Lung microvascular endothelial cell (primary cell): ENCODE results near the gene CDIPT. TPM values are rescaled to one million over a fixed set of nuclear protein-coding genes. Genes with fewer than 3 reads are reported as not detected.

Experiments
- DNase-seq, 2 donors: peaks; one replicate each; pipeline versions ENCODE4 v3.0.0 to v3.0.0-alpha.2; 2010; ENCODE audit warnings: low read depth in 2 of 2
- total RNA-seq: library from RNA; depleted of rRNA; stranded (reverse); fragments of >200 nt; gene quantifications from 2 replicates; pipeline ENCODE4 v1.2.1, GENCODE V29; 2014

CDIPT gene
- total RNA-seq, 1 donor from 2014 or later: 86.3 TPM

DNA sequence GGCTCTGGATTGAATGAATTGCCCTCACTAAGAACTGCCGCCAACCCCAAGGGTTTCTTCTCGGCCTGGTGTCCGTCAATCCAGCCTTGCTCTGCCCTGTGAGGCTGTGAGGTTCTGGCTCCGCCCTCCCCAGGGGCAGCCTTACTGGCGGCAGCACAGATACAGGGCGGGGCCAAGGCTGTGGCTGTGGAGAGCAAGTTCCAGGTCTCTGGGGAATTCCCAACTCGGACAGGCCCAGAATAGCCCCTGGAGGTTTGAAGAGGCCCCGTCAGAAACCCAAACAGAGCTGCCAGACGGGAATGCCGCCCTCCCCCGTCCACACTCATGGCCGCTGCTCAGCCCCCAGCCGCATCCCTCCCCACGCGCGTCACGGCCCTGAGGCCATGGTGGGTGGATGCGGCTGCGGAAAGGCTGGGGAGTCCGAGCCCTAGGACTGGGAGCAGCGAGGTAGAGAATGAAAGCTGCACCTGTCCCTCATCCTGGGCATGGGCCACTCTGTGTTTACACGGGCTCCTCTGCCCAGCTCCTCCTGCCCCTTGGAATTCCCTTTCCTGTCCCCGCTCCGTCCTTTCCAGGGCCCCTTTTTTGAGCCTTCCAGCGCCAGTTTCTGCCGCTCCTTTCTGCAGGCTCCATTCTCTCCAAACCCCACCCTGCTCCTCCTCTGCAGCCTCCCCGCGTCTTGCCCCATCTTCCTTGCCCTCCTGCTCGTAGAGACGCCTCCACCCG lies 51.7 kb downstream of the CDIPT start:
- DNase-seq: peak; percentile 65 to 96

DNA sequence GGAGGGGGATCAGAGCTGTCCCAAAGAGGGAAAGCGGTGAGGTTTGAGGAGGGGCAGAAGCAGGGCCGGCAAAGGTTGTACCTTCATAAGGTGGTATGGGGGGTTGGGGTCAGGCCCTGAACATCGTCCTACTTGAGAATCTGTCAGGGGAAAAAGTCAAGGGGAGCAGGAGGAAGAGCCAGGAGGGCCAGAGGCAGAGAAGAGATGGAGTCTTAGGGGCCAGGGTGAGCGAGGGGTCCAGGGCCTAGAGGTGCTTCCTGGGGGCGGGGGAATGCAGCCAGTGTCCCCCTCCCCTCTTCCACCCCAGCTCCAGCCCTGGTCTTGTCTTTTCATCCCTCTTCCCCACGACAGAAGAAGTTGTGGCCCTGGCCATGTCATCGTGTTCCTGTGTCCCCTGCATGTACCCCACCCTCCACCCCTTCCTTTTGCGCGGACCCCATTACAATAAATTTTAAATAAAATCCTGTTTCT lies 52.3 kb downstream of the CDIPT start:
- DNase-seq: no peak

DNA sequence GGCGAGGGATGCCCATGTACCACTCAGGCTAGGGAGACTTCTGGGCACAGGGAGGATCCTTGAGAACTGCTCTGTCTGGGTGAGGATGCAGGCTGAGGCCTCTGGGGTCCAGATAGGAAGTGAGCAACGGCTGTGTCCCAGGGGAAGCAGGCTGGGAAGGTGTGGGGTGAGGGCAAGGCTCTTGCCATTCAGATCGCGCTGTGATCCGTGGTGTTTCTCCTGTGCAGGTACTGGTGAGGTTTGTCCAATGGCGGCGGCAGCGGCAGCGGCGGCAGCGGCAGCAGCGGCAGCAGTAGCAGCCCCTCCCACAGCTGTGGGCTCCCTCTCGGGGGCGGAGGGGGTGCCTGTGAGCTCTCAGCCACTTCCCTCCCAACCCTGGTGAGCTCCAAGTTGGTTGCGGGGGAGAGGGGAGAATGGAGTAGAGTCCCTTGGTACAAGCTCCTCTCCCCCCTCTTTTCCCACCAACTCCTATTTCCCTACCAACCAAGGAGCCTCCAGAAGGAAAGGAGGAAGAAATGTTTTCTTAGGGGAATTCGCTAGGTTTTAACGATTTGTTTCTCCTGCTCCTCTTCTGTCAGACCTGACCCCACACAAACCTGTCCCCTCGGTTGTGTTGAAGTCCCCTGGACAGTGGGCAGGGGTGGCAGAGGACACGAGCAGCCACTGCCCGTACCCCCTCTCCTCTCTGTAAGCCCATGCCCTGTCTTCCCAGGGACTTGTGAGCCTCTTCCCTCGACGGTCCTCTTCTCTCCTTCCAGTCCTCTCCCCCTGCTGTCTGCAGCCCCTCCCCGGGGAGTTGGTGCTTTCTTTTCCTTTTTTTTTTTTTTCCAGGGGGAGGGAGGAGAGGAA lies 53.0 kb downstream of the CDIPT start:
- DNase-seq: peak in 1 of 2 donors; percentile 29

DNA sequence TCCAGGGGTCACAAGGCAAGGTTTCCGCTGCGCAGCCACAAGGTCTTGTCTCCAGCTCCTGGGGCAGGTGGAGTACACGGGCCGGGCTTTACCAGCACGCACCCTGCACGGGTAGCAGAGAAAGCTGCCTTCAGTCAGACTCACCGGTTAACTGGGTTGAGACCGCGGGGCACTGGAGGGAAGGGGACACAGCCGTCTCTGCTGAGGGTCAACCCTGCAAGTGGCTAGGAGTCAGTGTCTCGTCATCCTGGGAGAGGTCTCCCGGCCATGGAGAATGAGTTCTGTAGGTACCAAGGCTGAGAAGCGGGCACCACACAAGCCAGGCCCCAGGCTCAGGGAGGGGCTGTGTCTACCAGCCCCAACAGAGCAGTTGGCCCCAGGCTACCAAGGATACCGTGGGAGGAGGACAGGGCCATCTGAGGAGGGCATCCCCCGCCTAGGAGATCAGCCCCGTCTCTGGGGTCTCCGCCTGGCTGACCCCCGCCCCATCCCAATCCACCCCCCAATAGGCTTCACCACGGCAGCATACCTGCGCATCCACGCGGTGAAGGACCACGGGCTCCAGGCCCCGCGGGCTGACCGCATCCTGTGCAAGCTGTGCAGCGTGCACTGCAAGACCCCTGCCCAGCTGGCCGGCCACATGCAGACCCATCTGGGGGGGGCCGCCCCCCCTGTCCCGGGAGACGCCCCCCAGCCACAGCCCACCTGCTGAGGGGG lies 53.8 kb downstream of the CDIPT start:
- no peak for DNase-seq

Other genes with a start within 250 kb of the CDIPT start
- not detected in 2 replicates for gene SPN, start 200.0 kb downstream of the CDIPT start, total RNA-seq
- gene QPRT, start 184.0 kb downstream of the CDIPT start, total RNA-seq: under 0.01 and 0.20 TPM in 2 replicates
- gene C16orf54, start 117.2 kb downstream of the CDIPT start, total RNA-seq: not detected in 2 replicates
- not detected in 2 replicates for gene ZG16, start 85.0 kb downstream of the CDIPT start, total RNA-seq
- 13.5 and 30.5 TPM in 2 replicates for gene KIF22, start 72.5 kb downstream of the CDIPT start, total RNA-seq
- 109 and 125 TPM in 2 replicates for gene MAZ, start 56.7 kb downstream of the CDIPT start, total RNA-seq
- under 0.01 and 0.22 TPM in 2 replicates for gene PRRT2, start 51.0 kb downstream of the CDIPT start, total RNA-seq
- 11.1 and 16.3 TPM in 2 replicates for gene PAGR1, start 47.1 kb downstream of the CDIPT start, total RNA-seq
- gene MVP, start 42.8 kb downstream of the CDIPT start, total RNA-seq: 122 and 182 TPM in 2 replicates
- gene SEZ6L2, start 36.3 kb upstream of the CDIPT start, total RNA-seq: 0.44 and 0.99 TPM in 2 replicates
- gene ASPHD1, start 37.3 kb upstream of the CDIPT start, total RNA-seq: 0.20 and 0.22 TPM in 2 replicates
- gene KCTD13, start 63.0 kb upstream of the CDIPT start, total RNA-seq: 1.7 and 3.6 TPM in 2 replicates
- 61.2 and 72.2 TPM in 2 replicates for gene TMEM219, start 98.9 kb upstream of the CDIPT start, total RNA-seq
- gene TAOK2, start 110.6 kb upstream of the CDIPT start, total RNA-seq: 61.2 and 86.1 TPM in 2 replicates
- 3.6 and 4.1 TPM in 2 replicates for gene HIRIP3, start 132.4 kb upstream of the CDIPT start, total RNA-seq
- 14.4 and 15.7 TPM in 2 replicates for gene INO80E, start 133.0 kb upstream of the CDIPT start, total RNA-seq
- gene DOC2A, start 147.8 kb upstream of the CDIPT start, total RNA-seq: under 0.01 and 0.20 TPM in 2 replicates
- gene C16orf92, start 160.0 kb upstream of the CDIPT start, total RNA-seq: not detected in 2 replicates
- not detected in 2 replicates for gene TLCD3B, start 168.0 kb upstream of the CDIPT start, total RNA-seq
- gene ALDOA, start 202.5 kb upstream of the CDIPT start, total RNA-seq: 319 and 337 TPM in 2 replicates
- gene PPP4C, start 212.8 kb upstream of the CDIPT start, total RNA-seq: 174 and 199 TPM in 2 replicates
- gene TBX6, start 228.7 kb upstream of the CDIPT start, total RNA-seq: under 0.01 TPM in 2 replicates
- 14.4 and 29.4 TPM in 2 replicates for gene YPEL3, start 233.0 kb upstream of the CDIPT start, total RNA-seq